Neural crest cell (in vitro differentiated cells): ENCODE measurements around the gene FZR1. TPM values are rescaled to one million over a fixed set of nuclear protein-coding genes. Genes with fewer than 3 reads are reported as not detected.

Source experiments
- total RNA-seq: library from RNA; stranded (reverse); gene quantifications from 2 replicates; pipeline ENCODE4 v1.2.1, GENCODE V29; 2021

Gene FZR1
- total RNA-seq, 1 donor from 2014 or later: 67.8 TPM

Other genes starting within 250 kb of the FZR1 start
- gene NFIC, start 139.7 kb upstream of the FZR1 start, total RNA-seq: 4.1 and 6.0 TPM in 2 replicates
- gene SMIM24, start 25.8 kb upstream of the FZR1 start, total RNA-seq: not detected in 2 replicates
- gene SMIM44, start 22.9 kb upstream of the FZR1 start, total RNA-seq: not detected in 2 replicates
- gene DOHH, start 5.6 kb upstream of the FZR1 start, total RNA-seq: 12.0 and 12.8 TPM in 2 replicates
- gene TEKTIP1, start 32.9 kb downstream of the FZR1 start, total RNA-seq: 1.1 and 2.0 TPM in 2 replicates
- gene MFSD12, start 51.3 kb downstream of the FZR1 start, total RNA-seq: 72.7 and 79.1 TPM in 2 replicates
- gene HMG20B, start 66.6 kb downstream of the FZR1 start, total RNA-seq: 76.2 and 79.6 TPM in 2 replicates
- gene GIPC3, start 79.2 kb downstream of the FZR1 start, total RNA-seq: 0.19 and 0.25 TPM in 2 replicates
- gene TBXA2R, start 100.6 kb downstream of the FZR1 start, total RNA-seq: 0.23 and 0.52 TPM in 2 replicates
- 33.5 and 36.3 TPM in 2 replicates for gene CACTIN, start 120.5 kb downstream of the FZR1 start, total RNA-seq
- 39.5 and 40.1 TPM in 2 replicates for gene PIP5K1C, start 194.2 kb downstream of the FZR1 start, total RNA-seq
- gene TJP3, start 202.1 kb downstream of the FZR1 start, total RNA-seq: not detected in 2 replicates